ENCODE results near the gene DNAAF5.

Gene DNAAF5

DNA sequence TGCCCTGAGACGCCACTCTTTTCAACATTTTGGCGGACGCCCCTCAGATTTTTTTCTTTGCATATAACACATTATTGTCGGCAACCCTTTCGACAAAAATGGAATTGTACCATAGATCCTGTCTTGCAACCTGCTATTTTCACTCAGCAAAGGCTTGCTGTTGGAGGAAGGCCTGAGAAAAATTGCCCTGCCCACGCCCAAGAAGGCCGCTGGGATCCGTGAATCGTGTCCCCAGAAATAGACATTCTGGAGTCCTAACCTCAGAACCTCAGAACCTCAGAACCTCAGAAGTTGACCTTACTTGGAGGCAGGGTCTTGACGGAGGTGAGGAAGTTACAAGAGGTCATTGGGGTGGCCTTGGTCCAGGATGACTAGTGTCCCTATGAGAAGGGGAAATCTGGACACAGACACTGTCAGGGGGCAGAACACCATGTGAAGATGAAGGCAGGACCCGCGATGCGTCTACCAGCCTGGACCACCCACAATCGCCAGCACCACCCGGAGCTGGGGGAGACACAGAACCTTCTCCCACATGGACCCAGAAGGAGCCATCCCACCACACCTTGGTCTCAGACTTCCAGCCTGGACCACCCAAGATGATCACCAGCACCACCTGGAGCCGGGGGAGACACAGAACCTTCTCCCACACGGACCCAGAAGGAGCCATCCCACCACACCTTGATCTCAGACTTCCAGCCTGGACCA lies 19.1 kb upstream of the DNAAF5 start:
- no peaks in the 10 kb centered on the region for H3K79me2 ChIP-seq (ENCODE audit: insufficient read depth, low read length)
- no peaks in the 10 kb centered on the region; the same call in 1 of the 2 replicates for H3F3A ChIP-seq (ENCODE audit: low read depth)
- H3K9ac ChIP-seq (ENCODE audit: low read depth, low read length, poor library complexity, severe bottlenecking) = no peak overlapping the region
- no peaks in the 10 kb centered on the region for H3K9me2 ChIP-seq (replicated peaks; ENCODE audit: low read depth, low read length)
- no peaks in the 10 kb centered on the region for H4K20me1 ChIP-seq (ENCODE audit: insufficient read depth, low read length, poor library complexity, severe bottlenecking)
- H3K4me1 ChIP-seq (ENCODE audit: insufficient read depth, low read length, poor library complexity, severe bottlenecking) = no peaks in the 10 kb centered on the region
- H3K4me3 ChIP-seq (ENCODE audit: low read length, poor library complexity, severe bottlenecking) = no peak overlapping the region
- no peaks in the 10 kb centered on the region for H3K27me3 ChIP-seq (ENCODE audit: insufficient read depth, low read length, poor library complexity, severe bottlenecking)
- H3K4me2 ChIP-seq (ENCODE audit: low read depth, low read length, poor library complexity, severe bottlenecking) = no peak overlapping the region
- TF ChIP-seq EZH2phosphoT487 (IDR thresholded peaks at IDR 0.05; ENCODE audit: borderline replicate concordance) = no peak
- TF ChIP-seq, protein P1, sequence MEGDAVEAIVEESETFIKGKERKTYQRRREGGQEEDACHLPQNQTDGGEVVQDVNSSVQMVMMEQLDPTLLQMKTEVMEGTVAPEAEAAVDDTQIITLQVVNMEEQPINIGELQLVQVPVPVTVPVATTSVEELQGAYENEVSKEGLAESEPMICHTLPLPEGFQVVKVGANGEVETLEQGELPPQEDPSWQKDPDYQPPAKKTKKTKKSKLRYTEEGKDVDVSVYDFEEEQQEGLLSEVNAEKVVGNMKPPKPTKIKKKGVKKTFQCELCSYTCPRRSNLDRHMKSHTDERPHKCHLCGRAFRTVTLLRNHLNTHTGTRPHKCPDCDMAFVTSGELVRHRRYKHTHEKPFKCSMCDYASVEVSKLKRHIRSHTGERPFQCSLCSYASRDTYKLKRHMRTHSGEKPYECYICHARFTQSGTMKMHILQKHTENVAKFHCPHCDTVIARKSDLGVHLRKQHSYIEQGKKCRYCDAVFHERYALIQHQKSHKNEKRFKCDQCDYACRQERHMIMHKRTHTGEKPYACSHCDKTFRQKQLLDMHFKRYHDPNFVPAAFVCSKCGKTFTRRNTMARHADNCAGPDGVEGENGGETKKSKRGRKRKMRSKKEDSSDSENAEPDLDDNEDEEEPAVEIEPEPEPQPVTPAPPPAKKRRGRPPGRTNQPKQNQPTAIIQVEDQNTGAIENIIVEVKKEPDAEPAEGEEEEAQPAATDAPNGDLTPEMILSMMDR (conservative IDR thresholded peaks at IDR 0.05; ENCODE audit: low read length) = no peak
- no peaks in the 10 kb centered on the region for H3K9me3 ChIP-seq (ENCODE audit: insufficient read depth, low read depth, low read length)
- H2AFZ ChIP-seq (ENCODE audit: low read length) = no peak overlapping the region
- no peaks in the 10 kb centered on the region for H3K36me3 ChIP-seq (ENCODE audit: insufficient read depth, low read length)

DNA sequence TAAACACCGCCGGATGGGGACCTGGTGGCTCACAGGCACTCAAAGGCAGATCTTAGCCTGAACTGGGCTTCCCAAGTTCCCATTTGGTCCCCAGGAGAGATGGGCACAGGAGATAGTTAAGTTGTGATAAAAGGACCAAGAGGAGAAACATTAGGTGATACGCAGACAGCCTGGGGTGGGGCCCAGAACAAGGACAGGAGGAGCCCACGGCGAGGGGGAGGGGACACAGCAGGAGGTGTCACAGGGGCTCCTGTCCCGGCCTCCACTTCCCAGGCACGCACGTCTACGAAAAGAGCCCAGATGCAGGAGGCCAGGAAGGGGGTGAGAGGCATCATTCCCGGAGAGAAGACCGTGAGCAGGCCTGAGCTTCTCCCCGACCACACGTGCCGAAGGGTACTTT lies 16.3 kb upstream of the DNAAF5 start:
- no peak overlapping the region for H3K4me2 ChIP-seq (ENCODE audit: low read depth, low read length, poor library complexity, severe bottlenecking)
- no peak overlapping the region for H3K4me3 ChIP-seq (ENCODE audit: low read length, poor library complexity, severe bottlenecking)
- no peaks in the 10 kb centered on the region; the same call in 1 of the 2 replicates for H3F3A ChIP-seq (ENCODE audit: low read depth)
- H4K20me1 ChIP-seq (ENCODE audit: insufficient read depth, low read length, poor library complexity, severe bottlenecking) = no peaks in the 10 kb centered on the region
- no peaks in the 10 kb centered on the region for H3K36me3 ChIP-seq (ENCODE audit: insufficient read depth, low read length)
- H3K9me3 ChIP-seq (ENCODE audit: insufficient read depth, low read depth, low read length) = no peaks in the 10 kb centered on the region
- no peaks in the 10 kb centered on the region for H3K9me2 ChIP-seq (replicated peaks; ENCODE audit: low read depth, low read length)
- TF ChIP-seq, protein P1 (conservative IDR thresholded peaks at IDR 0.05; ENCODE audit: low read length) = no peak
- no peak for TF ChIP-seq EZH2phosphoT487 (IDR thresholded peaks at IDR 0.05; ENCODE audit: borderline replicate concordance)
- H3K4me1 ChIP-seq (ENCODE audit: insufficient read depth, low read length, poor library complexity, severe bottlenecking) = no peaks in the 10 kb centered on the region
- H2AFZ ChIP-seq (ENCODE audit: low read length) = no peak overlapping the region
- no peaks in the 10 kb centered on the region for H3K79me2 ChIP-seq (ENCODE audit: insufficient read depth, low read length)
- no peak overlapping the region for H3K9ac ChIP-seq (ENCODE audit: low read depth, low read length, poor library complexity, severe bottlenecking)
- no peaks in the 10 kb centered on the region for H3K27me3 ChIP-seq (ENCODE audit: insufficient read depth, low read length, poor library complexity, severe bottlenecking)

DNA sequence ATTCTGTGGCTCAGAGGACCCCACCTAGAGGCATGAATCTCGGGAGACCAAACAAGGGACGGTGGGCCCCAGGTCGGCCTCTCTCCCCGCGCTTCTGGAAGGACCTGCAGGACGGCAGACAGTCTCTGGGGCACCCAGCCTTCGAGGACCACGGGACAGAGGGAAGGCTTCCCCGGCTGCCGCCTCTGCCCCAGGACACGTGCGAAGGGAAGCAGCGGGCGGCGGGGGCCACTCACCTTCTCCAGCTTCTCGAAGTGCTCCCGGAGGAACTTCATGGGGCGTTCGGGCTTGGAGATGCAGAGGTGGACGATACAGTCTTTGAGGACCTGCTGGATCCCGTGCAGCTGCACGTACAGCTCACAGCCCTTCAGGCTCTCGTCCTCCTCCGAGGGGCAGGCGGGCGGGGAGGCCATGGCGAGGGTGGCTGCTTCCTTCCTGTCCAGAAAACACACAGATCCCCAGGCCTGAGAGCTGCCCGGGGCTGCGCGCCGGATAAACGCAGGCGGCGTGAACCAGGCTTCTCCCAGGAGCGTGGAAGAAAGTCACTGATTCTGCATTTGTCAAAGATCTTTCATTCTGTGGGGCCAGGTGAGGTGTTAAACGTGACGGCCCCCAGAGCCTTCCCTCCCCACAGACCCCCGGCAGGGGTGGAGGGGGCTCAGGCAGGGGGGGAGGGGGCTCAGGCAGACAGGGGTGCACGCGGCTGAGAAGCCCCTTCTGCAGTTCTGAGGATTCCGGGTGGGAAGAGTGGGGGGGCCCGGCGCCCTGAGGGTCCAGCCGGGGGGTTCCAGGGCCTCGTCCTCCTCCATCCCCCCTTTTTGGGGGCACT lies 15.2 kb upstream of the DNAAF5 start:
- Histone ChIP-seq H4K20me1 (ENCODE audit: insufficient read depth, low read length, poor library complexity, severe bottlenecking) (no peaks in the 10 kb centered on the region), H3K79me2 (ENCODE audit: insufficient read depth, low read length) (no peaks in the 10 kb centered on the region), H2AFZ (ENCODE audit: low read length) (no peak overlapping the region), H3K36me3 (ENCODE audit: insufficient read depth, low read length) (no peaks in the 10 kb centered on the region), H3K27me3 (ENCODE audit: insufficient read depth, low read length, poor library complexity, severe bottlenecking) (no peaks in the 10 kb centered on the region), H3K9ac (ENCODE audit: low read depth, low read length, poor library complexity, severe bottlenecking) (no peak overlapping the region), H3K4me3 (ENCODE audit: low read length, poor library complexity, severe bottlenecking) (no peak overlapping the region), H3K4me1 (ENCODE audit: insufficient read depth, low read length, poor library complexity, severe bottlenecking) (no peaks in the 10 kb centered on the region), H3K9me2 (replicated peaks; ENCODE audit: low read depth, low read length) (no peaks in the 10 kb centered on the region), H3K4me2 (ENCODE audit: low read depth, low read length, poor library complexity, severe bottlenecking) (no peak overlapping the region), H3F3A (ENCODE audit: low read depth) (no peaks in the 10 kb centered on the region), H3K9me3 (ENCODE audit: insufficient read depth, low read depth, low read length) (no peaks in the 10 kb centered on the region)
- TF ChIP-seq, protein P1 (conservative IDR thresholded peaks at IDR 0.05; ENCODE audit: low read length) = no peak
- no peak for TF ChIP-seq EZH2phosphoT487 (IDR thresholded peaks at IDR 0.05; ENCODE audit: borderline replicate concordance)
